ENCODE measurements around the gene SLC15A1.
A peak's percentile ranks its signal among the peaks of the same experiment; 100 is the strongest.

Gene SLC15A1

DNA sequence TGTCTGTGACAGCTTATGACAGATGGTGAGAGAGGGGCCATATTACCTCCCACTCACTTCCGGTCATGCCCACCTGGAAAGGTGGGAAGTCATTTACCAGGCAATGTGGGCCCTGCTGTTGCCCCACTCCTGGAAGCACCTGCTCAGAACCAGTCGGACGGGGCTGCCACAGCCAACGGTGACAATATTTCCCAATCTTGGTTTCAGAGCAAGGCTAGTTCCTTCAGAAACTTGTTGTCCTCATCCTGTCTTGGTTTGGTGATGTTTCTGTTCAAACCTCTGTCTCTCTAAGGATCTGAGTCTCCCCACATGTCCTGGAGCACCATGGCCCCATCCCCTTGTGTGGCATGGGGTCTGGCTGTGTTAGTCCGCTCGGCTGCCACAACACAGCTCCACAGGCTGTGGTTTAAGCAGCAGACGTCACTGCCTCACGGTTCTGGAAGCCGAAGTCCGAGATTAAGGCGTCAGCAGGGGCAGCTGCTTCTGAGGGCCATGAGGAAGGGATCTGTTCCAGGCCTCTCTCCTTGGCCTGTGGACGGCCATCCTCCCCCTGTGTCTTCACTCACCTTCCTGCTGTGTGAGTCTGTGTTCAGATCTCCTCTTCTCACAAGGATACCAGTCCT lies 31.5 kb upstream of the SLC15A1 start:
- no peak overlapping the region for H3K27ac Mint-ChIP-seq
- TF ChIP-seq, protein P1, sequence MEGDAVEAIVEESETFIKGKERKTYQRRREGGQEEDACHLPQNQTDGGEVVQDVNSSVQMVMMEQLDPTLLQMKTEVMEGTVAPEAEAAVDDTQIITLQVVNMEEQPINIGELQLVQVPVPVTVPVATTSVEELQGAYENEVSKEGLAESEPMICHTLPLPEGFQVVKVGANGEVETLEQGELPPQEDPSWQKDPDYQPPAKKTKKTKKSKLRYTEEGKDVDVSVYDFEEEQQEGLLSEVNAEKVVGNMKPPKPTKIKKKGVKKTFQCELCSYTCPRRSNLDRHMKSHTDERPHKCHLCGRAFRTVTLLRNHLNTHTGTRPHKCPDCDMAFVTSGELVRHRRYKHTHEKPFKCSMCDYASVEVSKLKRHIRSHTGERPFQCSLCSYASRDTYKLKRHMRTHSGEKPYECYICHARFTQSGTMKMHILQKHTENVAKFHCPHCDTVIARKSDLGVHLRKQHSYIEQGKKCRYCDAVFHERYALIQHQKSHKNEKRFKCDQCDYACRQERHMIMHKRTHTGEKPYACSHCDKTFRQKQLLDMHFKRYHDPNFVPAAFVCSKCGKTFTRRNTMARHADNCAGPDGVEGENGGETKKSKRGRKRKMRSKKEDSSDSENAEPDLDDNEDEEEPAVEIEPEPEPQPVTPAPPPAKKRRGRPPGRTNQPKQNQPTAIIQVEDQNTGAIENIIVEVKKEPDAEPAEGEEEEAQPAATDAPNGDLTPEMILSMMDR (IDR thresholded peaks at IDR 0.05), result no peak
- H3K9me3 Mint-ChIP-seq, result peaks cover 3% of the 10 kb centered on the region
- H3K36me3 Mint-ChIP-seq (ENCODE audit: low read depth), result no peaks in the 10 kb centered on the region
- peaks cover 9% of the 10 kb centered on the region for H3K27me3 Mint-ChIP-seq (ENCODE audit: low read depth, poor library complexity)
- DNase-seq, result no peak
- peaks cover 7% of the 10 kb centered on the region for H3K4me1 Mint-ChIP-seq
- H3K4me3 Mint-ChIP-seq, result no peak overlapping the region

- DNase-seq, result no peak
- no peak overlapping the region for H3K4me3 Mint-ChIP-seq
- H3K27me3 Mint-ChIP-seq (ENCODE audit: low read depth, poor library complexity), result peaks cover 2% of the 10 kb centered on the region
- no peak overlapping the region for H3K27ac Mint-ChIP-seq
- peaks cover 3% of the 10 kb centered on the region for H3K9me3 Mint-ChIP-seq
- TF ChIP-seq, protein P1 (IDR thresholded peaks at IDR 0.05), result no peak
- no peaks in the 10 kb centered on the region for H3K36me3 Mint-ChIP-seq (ENCODE audit: low read depth)
- H3K4me1 Mint-ChIP-seq, result peaks cover 7% of the 10 kb centered on the region
Observed at GRCh38 chr13:98782654-98783053, 30.2 kb upstream of the SLC15A1 start.

- TF ChIP-seq, protein P1 (IDR thresholded peaks at IDR 0.05), result no peak
- no peak overlapping the region for H3K27ac Mint-ChIP-seq
- peaks cover 3% of the 10 kb centered on the region for H3K9me3 Mint-ChIP-seq
- peaks cover under 1% of the 10 kb centered on the region for H3K27me3 Mint-ChIP-seq (ENCODE audit: low read depth, poor library complexity)
- peaks cover 5% of the 10 kb centered on the region for H3K4me1 Mint-ChIP-seq
- H3K36me3 Mint-ChIP-seq (ENCODE audit: low read depth), result no peaks in the 10 kb centered on the region
- H3K4me3 Mint-ChIP-seq, result no peak overlapping the region
- DNase-seq, result no peak
Observed at GRCh38 chr13:98781905-98782304, 29.4 kb upstream of the SLC15A1 start.

GRCh38 chr13:98781470-98781869 lies 29.0 kb upstream of the SLC15A1 start:
- Mint-ChIP-seq H3K9me3 (peaks cover 3% of the 10 kb centered on the region), H3K36me3 (ENCODE audit: low read depth) (no peaks in the 10 kb centered on the region), H3K27me3 (ENCODE audit: low read depth, poor library complexity) (peaks cover 4% of the 10 kb centered on the region), H3K4me3 (no peak overlapping the region), H3K27ac (no peak overlapping the region), H3K4me1 (peaks cover under 1% of the 10 kb centered on the region)
- TF ChIP-seq, protein P1 (IDR thresholded peaks at IDR 0.05), result no peak
- DNase-seq, result no peak

- H3K4me3 Mint-ChIP-seq, result no peak overlapping the region
Observed at GRCh38 chr13:98781045-98781444, 28.6 kb upstream of the SLC15A1 start.

More at GRCh38 chr13:98781045-98781444, 28.6 kb upstream of the SLC15A1 start:
- no peaks in the 10 kb centered on the region for H3K36me3 Mint-ChIP-seq (ENCODE audit: low read depth)
- H3K27me3 Mint-ChIP-seq (ENCODE audit: low read depth, poor library complexity), result peaks cover 4% of the 10 kb centered on the region
- H3K4me1 Mint-ChIP-seq, result no peaks in the 10 kb centered on the region
- no peak for DNase-seq
- TF ChIP-seq, protein P1 (IDR thresholded peaks at IDR 0.05), result no peak
- H3K9me3 Mint-ChIP-seq, result peaks cover 3% of the 10 kb centered on the region
- H3K27ac Mint-ChIP-seq, result peak overlapping the region; percentile 27

Measured in nephron progenitor cell (in vitro differentiated cells).